HCEC 1CT (cell line): ENCODE measurements around the gene TMED10.
A peak's percentile ranks its signal among the peaks of the same experiment; 100 is the strongest.

Experiments
- DNase-seq: peaks from one replicate; pipeline ENCODE4 v3.0.0-alpha.2; 2017

The TMED10 gene

GRCh38 chr14:75125617-75126016 lies 50.8 kb downstream of the TMED10 start:
- DNase-seq, result peak; percentile 81

GRCh38 chr14:75123991-75124390 lies 52.4 kb downstream of the TMED10 start:
- DNase-seq, result peak; percentile 86

GRCh38 chr14:75121552-75121951 lies 54.9 kb downstream of the TMED10 start:
- no peak for DNase-seq

- DNase-seq, result no peak
Observed at GRCh38 chr14:75120541-75121291, 55.7 kb downstream of the TMED10 start.

- DNase-seq, result peak; percentile 39
Observed at GRCh38 chr14:75119056-75119455, 57.4 kb downstream of the TMED10 start.

GRCh38 chr14:75113932-75114539 lies 62.4 kb downstream of the TMED10 start:
- no peak for DNase-seq

- DNase-seq, result no peak
Observed at GRCh38 chr14:75109877-75110276, 66.5 kb downstream of the TMED10 start.

- DNase-seq, result no peak
Observed at GRCh38 chr14:75107186-75107585, 69.2 kb downstream of the TMED10 start.

GRCh38 chr14:75101491-75101890 lies 74.9 kb downstream of the TMED10 start:
- no peak for DNase-seq

- DNase-seq, result no peak
Observed at GRCh38 chr14:75098682-75099081, 77.7 kb downstream of the TMED10 start.

- no peak for DNase-seq
Observed at GRCh38 chr14:75098212-75098611, 78.2 kb downstream of the TMED10 start.

- no peak for DNase-seq
Observed at GRCh38 chr14:75096959-75097358, 79.5 kb downstream of the TMED10 start.

GRCh38 chr14:75095690-75096089 lies 80.7 kb downstream of the TMED10 start:
- no peak for DNase-seq

- no peak for DNase-seq
Observed at GRCh38 chr14:75094896-75095295, 81.5 kb downstream of the TMED10 start.

- no peak for DNase-seq
Observed at GRCh38 chr14:75092698-75093097, 83.7 kb downstream of the TMED10 start.

GRCh38 chr14:75091251-75091650 lies 85.2 kb downstream of the TMED10 start:
- DNase-seq, result no peak

GRCh38 chr14:75090353-75090752 lies 86.1 kb downstream of the TMED10 start:
- peak; percentile 51 for DNase-seq

- peak; percentile 44 for DNase-seq
Observed at GRCh38 chr14:75088566-75089373, 87.6 kb downstream of the TMED10 start.

GRCh38 chr14:75088153-75088552 lies 88.3 kb downstream of the TMED10 start:
- DNase-seq, result no peak

GRCh38 chr14:75084513-75084912 lies 91.9 kb downstream of the TMED10 start:
- no peak for DNase-seq

- no peak for DNase-seq
Observed at GRCh38 chr14:75083271-75083670, 93.1 kb downstream of the TMED10 start.

GRCh38 chr14:75081660-75082229 lies 94.7 kb downstream of the TMED10 start:
- DNase-seq, result no peak
